HG03571 (cell line): ENCODE data around the gene PARD6A.

Source experiments
- ATAC-seq: cut with Tn5 transposase; IDR thresholded peaks from one replicate; pipeline ENCODE4 v1.9.1; 2021; ENCODE audit not compliant: unreplicated experiment

The PARD6A gene

GRCh38 chr16:67666032-67666551 is 5.3 kb downstream of the PARD6A start:
- no peak for ATAC-seq

GRCh38 chr16:67666559-67667452 is 6.0 kb downstream of the PARD6A start, which contains the start of the genes C16orf86 and ENKD1:
C16orf86 (plus strand) TSS chr16:67666814; CDS start chr16:67666971, 157 bp downstream.
ENKD1 (minus strand) TSS chr16:67666750; CDS start chr16:67666442, 308 bp downstream.
- peak; percentile 43 for ATAC-seq

GRCh38 chr16:67667453-67667816 is 6.7 kb downstream of the PARD6A start:
- no peak for ATAC-seq

GRCh38 chr16:67667817-67668494 is 7.2 kb downstream of the PARD6A start:
- peak; percentile 52 for ATAC-seq

GRCh38 chr16:67668495-67669157 is 7.9 kb downstream of the PARD6A start:
- no peak for ATAC-seq

- no peak for ATAC-seq
Measured at GRCh38 chr16:67669499-67670101, 8.8 kb downstream of the PARD6A start.

GRCh38 chr16:67672306-67672705 is 11.5 kb downstream of the PARD6A start:
- ATAC-seq: no peak

- no peak for ATAC-seq
Measured at GRCh38 chr16:67672739-67673662, 12.2 kb downstream of the PARD6A start.

- no peak for ATAC-seq
Measured at GRCh38 chr16:67673712-67674580, 13.2 kb downstream of the PARD6A start.

GRCh38 chr16:67674851-67675578 is 14.3 kb downstream of the PARD6A start:
- ATAC-seq: no peak

GRCh38 chr16:67675579-67675935 is 14.8 kb downstream of the PARD6A start:
- ATAC-seq: no peak

- no peak for ATAC-seq
Measured at GRCh38 chr16:67675999-67676398, 15.2 kb downstream of the PARD6A start.

- no peak for ATAC-seq
Measured at GRCh38 chr16:67676516-67676915, 15.8 kb downstream of the PARD6A start.

- ATAC-seq: no peak
Measured at GRCh38 chr16:67676939-67677338, 16.2 kb downstream of the PARD6A start.

GRCh38 chr16:67677712-67678111 is 17.0 kb downstream of the PARD6A start:
- no peak for ATAC-seq

GRCh38 chr16:67678354-67679023 is 17.7 kb downstream of the PARD6A start:
- no peak for ATAC-seq
